Measurements from ENCODE around the gene BRICD5.
"Not testable (repeated sequence)": the region's sequence is repeated elsewhere in the genome, so short reads cannot be mapped to it uniquely, and the experiment has no call there.

The BRICD5 gene

GRCh38 chr16:2210386-2211365 lies at the start of gene BRICD5:
Gene BRICD5 (minus strand): TSS chr16:2210863. CDS start chr16:2210833, 30 bp downstream.
- DNase-seq (ENCODE audit: low spot score): no peak

- no peak for DNase-seq (ENCODE audit: low spot score)
Observed at GRCh38 chr16:2260250-2260649, 49.6 kb upstream of the BRICD5 start.

- DNase-seq (ENCODE audit: low spot score): not testable (repeated sequence)
Observed at GRCh38 chr16:2258530-2258929, 47.9 kb upstream of the BRICD5 start.

GRCh38 chr16:2257726-2258125 lies 47.1 kb upstream of the BRICD5 start:
- DNase-seq (ENCODE audit: low spot score): no peak

GRCh38 chr16:2256531-2257140 lies 46.0 kb upstream of the BRICD5 start:
- no peak for DNase-seq (ENCODE audit: low spot score)

- DNase-seq (ENCODE audit: low spot score): no peak
Observed at GRCh38 chr16:2253293-2253692, 42.6 kb upstream of the BRICD5 start.

GRCh38 chr16:2252806-2253148 lies 42.1 kb upstream of the BRICD5 start:
- no peak for DNase-seq (ENCODE audit: low spot score)

GRCh38 chr16:2251296-2252111 lies 40.8 kb upstream of the BRICD5 start, which contains the start of gene ECI1:
Gene ECI1 (minus strand): TSS chr16:2251587. CDS start chr16:2251566, 21 bp downstream.
- peak; percentile 91 for DNase-seq (ENCODE audit: low spot score)

- no peak for DNase-seq (ENCODE audit: low spot score)
Observed at GRCh38 chr16:2250652-2251295, 40.1 kb upstream of the BRICD5 start.

GRCh38 chr16:2246301-2246885 lies 35.7 kb upstream of the BRICD5 start:
- no peak for DNase-seq (ENCODE audit: low spot score)

- no peak for DNase-seq (ENCODE audit: low spot score)
Observed at GRCh38 chr16:2244926-2245795, 34.5 kb upstream of the BRICD5 start.

- no peak for DNase-seq (ENCODE audit: low spot score)
Observed at GRCh38 chr16:2244301-2244700, 33.6 kb upstream of the BRICD5 start.

GRCh38 chr16:2243781-2244180 lies 33.1 kb upstream of the BRICD5 start:
- no peak for DNase-seq (ENCODE audit: low spot score)

- no peak for DNase-seq (ENCODE audit: low spot score)
Observed at GRCh38 chr16:2243031-2243528, 32.4 kb upstream of the BRICD5 start.

GRCh38 chr16:2242598-2242997 lies 31.9 kb upstream of the BRICD5 start:
- DNase-seq (ENCODE audit: low spot score): peak; percentile 59

- DNase-seq (ENCODE audit: low spot score): not testable (repeated sequence)
Observed at GRCh38 chr16:2240331-2240730, 29.7 kb upstream of the BRICD5 start.

- DNase-seq (ENCODE audit: low spot score): no peak
Observed at GRCh38 chr16:2238838-2239675, 28.4 kb upstream of the BRICD5 start.

GRCh38 chr16:2238150-2238837 lies 27.6 kb upstream of the BRICD5 start:
- no peak for DNase-seq (ENCODE audit: low spot score)
